ENCODE data around the gene CHRNA1.

CHRNA1 gene

DNA sequence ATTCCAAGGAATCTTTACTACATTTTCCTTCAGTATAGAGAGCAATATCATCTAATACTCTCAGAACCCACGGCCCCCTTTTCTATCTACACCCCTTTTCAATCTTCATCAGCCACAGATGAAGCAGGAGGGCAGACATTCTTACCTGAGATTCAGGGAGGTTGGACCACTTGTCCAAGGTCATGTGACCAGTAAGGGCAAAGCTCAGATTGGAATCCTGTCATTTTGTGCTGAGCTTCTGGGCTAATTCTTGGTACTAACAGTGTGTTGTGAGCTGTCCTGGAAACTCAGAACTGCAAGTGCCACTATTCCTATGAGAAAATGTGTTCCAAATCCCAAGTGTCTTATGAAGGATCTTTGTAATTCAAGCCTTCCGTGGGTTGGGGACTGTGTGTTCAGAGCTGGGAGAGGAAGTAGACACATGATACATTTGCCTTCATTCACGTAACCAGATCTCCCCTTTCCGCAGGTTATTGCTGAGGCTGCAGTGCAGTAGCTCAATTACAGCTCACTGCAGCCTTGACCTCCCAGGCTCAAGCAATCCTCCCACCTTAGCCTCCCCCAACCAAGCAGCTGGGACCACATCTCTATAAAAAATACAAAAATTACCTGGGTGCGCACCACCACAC, 3.3 kb downstream of the CHRNA1 start:
- DNase-seq (ENCODE audit: low spot score): no peak

DNA sequence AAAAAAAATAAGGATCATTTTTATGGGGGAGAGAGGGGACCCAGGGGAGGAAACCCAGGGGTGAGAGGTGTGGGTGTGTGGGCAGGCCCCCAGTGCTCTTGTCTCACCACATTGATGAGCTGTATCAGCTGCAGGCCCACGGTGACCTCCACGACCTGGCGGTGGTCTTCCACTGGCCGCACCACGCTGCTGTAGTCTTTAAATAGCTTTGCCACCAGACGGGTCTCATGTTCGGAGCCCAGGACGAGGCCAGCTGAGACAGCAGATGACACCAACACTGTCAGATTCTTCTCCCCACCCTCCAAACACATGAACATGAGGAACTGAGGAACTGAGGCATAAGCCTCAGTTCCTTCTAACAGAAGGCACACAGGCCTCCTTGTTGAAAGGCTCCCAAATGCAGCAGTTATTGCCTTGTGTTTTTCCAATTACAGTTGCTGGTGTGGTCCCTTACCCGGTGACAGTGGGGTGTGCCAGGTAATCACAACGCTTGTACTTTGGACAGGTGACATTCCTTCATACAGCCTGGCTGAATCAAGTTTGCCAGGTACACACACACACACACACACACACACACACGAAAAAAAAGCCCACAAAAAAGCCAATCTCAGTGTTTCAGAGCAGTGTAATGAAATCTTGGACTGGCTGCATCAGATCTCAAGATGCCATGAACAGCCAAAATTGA, 4.7 kb downstream of the CHRNA1 start:
- no peak for DNase-seq (ENCODE audit: low spot score)

DNA sequence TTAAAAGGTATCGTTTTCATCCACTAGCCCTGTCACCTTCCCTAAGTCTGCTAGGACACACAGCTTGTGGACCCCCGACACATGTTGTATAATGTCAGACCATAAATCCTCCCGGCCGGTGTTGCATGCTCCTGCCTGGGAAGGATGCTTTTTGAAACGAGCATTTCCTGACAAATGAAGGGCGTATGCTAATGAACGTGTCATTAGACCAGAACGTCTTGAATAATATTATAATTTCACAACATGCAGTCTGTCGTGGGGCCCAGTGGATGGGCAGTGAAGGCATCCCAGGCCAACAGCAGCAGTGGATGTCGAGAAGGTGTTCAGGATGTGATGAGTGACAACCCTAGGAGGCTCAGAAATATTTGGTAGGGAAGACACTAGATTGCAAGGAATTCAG, 7.5 kb downstream of the CHRNA1 start:
- no peak for DNase-seq (ENCODE audit: low spot score)

DNA sequence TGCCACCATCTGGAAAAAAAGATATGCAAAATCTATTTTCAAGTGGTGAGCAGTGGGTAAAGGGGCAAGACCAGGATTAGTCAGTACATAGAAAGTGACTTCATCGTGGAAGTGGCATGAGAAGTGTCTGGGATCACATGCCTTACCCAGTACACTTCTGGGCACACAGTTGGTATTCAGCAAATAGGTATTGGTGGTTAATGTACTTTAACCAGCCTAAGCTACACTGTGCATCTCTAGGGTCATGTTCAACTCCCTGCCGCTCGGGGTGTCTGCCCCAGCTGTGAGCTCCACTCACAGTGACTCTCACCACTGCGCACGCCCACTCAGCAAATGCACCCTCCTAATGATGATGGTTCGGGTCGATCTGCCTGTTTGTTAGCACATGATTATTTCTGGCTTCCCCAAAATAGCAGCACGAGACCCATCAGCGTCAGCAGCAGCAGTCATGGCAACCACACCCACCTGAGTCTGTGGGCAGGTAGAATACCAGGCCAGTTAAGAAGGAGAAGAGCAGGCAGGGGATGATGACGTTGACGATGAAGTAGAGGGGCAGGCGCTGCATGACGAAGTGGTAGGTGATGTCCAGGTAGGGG, 11.1 kb downstream of the CHRNA1 start:
- DNase-seq (ENCODE audit: low spot score): no peak

DNA sequence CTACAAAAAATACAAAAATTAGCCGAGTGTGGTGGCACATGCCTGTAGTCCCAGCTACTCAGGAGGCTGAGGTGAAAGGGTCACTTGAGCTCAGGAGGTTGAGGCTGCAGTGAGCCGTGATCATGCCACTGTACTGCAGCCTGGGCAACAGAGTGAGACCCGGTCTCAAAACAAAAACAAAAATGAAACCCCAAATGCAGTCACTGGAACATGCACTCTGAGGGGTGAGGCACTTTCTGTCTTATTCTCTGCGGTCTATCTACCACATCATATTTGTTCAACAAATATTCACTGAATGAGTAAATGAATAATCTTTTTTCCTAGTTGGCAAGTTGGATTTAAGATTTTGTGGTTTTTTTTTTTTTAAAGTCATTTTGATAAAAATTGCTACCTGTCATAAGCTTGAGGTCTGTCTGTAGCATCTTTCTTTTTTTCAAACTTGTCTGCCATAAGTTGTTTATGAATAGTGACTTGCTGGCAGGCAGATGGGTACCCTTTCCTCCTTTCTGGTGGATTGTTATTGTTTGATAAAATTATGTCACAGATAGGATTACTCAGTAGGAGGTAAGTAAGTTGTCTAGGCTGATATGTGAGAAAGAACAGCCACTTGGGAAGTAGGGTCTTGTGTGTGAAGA, 11.8 kb downstream of the CHRNA1 start:
- no peak for DNase-seq (ENCODE audit: low spot score)

DNA sequence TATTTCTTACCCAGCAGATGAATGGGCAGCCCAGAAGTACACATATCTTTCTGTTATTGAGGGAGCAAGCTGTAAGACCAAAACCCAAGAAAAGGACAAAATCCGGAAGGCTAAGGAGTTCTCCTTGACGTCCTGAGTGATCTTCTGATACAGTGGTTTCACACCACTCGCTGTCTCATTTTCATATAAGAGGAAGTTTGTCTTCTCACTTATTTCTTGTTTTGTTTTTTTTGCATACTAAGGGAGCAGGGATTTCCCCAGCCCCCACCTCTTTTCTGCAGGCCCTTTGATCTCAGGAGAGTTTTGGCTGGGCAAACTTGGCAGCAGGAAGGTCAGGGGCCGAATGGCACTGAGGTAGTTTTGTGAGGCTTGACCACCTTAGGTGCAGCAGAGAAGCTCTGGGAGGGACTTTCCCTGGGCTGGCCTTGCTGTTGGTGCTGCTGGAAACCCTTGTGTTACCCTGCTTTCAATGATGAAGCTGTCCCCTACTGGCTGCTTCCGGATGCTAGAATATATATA, 13.3 kb downstream of the CHRNA1 start:
- DNase-seq (ENCODE audit: low spot score): no peak

DNA sequence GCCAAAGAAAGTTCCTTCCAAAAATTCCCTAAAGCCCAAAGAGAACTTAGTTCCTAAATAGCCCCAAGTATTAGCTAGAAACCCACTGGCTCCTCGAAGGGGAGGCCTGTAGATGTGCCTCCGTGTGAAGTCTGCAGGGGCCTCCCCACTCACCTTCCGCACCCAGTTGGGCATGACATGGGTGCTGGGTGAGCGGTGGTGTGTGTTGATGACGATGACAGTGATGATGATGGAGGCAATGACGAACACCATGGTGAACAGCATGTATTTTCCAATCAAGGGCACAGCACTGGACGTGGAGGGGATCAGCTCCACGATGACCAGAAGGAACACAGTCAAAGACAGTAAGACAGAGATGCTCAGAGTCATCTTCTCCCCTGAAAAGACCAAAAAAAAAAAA, 14.5 kb downstream of the CHRNA1 start:
- no peak for DNase-seq (ENCODE audit: low spot score)

DNA sequence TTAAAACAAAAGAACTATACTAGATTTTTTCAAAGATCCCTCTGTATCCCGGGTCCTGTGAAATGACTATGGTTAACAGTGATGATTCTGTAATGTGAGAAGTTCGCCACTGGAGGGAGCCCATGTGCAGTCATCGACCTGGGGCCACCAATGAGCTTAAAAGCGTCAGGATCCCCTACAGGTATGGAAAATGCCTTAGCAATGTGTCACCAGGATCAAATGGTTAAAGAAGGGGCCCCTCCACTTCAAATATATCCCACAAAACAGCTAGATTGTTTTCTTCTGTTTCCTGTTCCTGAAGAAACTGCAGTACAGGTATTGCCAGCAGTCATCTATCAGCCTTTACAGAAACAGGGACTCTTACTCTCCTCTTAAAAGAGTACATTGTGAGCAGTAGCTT, 15.3 kb downstream of the CHRNA1 start:
- DNase-seq (ENCODE audit: low spot score): peak; percentile 76

DNA sequence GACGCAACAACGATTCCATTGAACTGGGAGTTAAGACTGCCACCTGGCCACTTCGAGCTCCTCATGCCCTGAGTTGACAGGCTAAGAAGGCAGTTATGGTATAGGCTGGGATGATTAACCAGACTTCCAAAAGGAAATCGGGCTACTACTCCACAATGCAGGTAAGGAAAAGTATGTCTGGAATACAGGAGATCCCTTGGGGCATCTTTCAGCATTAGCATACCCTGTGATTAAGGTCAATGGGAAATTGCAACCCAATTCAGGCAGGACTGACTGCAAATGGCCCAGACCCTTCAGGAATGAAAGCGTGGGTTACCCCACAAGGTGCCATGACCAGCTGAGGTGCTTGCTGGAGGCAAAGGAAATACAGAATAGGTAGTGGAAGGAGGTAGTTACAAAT, 19.1 kb downstream of the CHRNA1 start:
- no peak for DNase-seq (ENCODE audit: low spot score)

DNA sequence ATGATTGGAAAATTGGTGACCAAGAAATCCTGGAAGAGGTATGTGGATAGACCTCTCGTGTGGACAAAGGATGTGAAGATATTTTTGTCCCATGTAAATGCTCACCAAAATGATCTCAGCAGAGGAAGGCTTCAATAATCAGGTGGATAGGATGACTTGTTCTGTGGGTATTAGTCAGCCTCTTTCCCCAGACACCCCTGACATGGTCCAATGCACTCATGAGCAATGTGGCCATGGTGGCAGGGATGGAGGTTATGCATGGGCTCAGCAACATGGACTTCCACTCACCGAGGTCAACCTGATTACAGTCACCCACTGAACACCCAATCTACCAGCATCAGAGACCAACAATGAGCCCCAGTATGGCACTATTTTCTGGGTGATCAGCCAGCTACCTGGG, 20.2 kb downstream of the CHRNA1 start:
- DNase-seq (ENCODE audit: low spot score): no peak

DNA sequence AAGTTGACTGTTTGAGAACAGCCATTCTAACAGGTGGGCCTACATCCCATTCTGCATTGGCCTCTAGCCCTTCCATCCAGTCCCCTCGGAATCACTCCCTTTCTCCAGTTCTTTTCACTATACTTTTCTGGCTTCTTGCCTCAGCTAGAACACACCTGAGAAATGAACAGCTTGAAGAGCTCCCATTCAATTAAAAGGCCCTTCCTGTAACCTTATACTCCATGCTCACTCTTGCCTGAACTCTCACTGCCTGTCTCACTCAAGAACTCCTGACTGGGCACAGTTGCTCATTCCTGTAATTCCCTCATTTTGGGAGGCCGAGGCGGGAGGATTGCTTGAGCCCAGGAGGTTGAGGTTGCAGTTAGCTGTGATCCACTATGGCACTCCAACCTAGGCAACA, 23.6 kb downstream of the CHRNA1 start:
- DNase-seq (ENCODE audit: low spot score): no peak

DNA sequence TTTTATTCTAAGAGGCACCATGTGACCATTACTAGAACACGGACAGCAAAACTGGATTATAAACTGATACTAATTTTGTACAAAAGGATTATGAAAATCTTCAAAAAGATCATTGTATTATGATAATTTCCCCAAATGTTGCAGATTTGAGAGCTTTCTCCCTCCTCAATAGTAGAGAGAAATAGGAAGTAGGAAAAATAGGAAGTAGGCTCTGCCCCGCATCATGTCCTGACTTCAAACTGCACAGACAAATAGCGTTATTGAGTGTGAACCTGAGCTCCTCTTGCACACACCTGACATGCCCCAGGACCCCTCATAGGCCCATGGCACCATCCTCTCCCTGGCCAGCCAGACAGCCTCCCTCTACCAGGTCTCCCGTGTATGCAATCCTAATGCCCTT, 25.4 kb downstream of the CHRNA1 start:
- no peak for DNase-seq (ENCODE audit: low spot score)

DNA sequence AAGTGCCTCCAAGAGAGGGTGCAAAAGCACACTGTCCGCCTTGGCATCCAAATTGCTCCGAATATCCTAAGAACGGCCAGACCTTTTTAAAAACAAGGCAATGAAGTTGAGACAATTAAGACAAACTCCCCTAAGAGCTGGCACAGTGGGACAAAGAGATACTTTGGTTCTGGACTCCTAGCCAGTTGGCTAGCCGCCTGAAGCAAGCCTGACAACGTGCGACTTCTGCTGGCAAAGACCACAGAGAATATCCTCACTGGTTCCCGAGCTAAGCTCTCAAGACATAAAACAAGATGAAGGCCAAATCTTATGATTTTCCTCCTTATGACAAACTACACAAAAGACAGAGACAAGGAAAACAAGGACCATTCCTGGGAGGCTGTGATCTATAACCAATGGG, 32.7 kb downstream of the CHRNA1 start:
- DNase-seq (ENCODE audit: low spot score): no peak

DNA sequence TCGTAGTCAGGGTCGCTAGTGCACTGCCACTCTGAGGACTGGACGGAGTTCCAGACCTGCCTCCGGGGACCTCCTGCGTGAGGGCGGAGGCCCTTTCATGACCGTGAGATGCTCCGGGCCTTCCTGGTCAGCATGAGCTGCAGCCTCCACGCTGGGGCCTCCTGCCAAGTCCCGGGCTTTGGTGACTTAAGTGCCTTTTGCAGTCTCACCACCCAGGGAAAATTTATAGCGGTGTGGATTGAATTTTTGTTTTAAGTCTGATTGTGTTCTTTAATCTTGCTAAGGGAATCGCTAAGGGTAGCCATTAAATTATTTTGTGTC, 33.6 kb downstream of the CHRNA1 start:
- DNase-seq (ENCODE audit: low spot score): peak; percentile 51

DNA sequence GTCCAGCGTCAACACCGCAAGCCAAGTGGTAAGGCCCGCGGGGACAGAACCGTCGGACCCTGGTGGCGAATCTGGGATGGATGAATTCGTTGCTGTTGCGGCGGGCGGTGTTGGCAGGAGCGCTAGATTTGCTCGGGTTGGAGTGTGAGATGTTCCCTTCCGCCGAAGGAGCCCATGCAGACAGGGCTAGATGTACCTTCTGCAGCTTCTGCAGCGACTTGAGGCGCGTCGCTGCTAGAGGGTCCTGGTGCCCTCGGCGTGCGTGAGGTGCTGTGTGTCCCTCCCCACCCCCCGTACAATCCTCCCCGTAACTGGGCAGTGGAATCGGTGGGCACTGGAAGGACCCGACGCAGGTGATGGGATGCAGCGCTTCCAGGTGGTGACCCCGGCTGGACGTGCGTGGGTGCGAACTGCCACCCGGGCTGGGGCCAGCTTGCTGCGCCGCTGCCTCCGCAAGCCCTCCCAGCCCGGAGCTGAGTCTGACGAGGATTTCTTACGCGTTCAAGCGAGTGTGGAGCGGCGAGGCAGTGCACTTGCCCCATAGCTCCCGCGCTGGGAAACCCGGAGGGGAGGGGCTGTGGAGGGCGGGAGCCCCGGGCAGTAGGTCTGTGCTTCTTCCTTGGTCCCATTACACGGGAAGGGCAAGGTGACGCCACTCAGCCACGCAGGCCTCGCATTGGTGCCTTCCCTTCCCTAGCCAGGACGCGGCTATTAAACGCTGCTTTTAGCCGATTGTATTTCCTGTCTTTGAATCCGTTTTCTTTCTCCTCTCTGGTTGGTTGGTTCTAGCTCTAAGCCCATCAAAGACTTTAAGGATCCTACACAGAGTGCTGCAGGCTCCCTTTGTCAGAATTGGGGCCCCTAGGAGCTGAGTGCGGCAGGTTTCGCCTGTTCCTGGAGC, 34.2 kb downstream of the CHRNA1 start:
- DNase-seq (ENCODE audit: low spot score): peak; percentile 59

DNA sequence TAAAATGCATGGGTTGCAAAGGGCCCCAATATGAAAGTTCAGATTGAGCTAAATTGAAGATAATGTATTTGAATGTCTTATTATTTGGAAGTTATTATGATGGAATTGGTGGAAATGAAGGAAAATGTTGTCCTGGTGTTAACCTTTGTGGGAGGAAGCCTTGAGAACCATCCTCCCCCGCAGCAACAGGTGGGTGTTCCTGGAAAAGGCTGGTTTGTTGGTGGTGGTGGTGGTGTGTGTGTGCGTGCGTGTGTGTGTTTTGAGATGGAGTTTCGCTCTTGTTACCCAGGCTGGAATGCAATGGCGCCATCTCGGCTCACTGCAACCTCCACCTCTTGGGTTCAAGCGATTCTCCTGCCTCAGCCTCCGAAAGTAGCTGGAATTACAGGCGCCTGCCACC, 36.2 kb downstream of the CHRNA1 start:
- no peak for DNase-seq (ENCODE audit: low spot score)

DNA sequence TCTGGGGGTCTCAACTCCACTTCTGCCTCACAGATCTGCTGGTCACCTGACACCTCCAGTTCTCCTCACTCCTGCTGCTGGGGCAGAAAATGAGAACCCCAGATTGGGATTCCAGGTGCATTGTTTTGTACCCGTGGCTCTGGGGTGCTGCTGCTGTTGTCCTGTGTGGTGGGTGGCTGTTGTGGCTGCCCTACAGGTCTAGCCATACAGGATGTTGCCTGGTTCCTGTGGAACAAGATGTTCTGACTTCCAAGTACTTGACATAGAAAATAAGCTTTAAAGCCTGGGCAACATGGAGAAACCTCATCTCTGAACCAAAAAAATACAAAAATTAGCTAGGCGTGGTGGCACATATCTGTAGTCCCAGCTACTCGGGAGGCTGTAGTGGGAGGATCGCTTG, 38.1 kb downstream of the CHRNA1 start:
- no peak for DNase-seq (ENCODE audit: low spot score)

DNA sequence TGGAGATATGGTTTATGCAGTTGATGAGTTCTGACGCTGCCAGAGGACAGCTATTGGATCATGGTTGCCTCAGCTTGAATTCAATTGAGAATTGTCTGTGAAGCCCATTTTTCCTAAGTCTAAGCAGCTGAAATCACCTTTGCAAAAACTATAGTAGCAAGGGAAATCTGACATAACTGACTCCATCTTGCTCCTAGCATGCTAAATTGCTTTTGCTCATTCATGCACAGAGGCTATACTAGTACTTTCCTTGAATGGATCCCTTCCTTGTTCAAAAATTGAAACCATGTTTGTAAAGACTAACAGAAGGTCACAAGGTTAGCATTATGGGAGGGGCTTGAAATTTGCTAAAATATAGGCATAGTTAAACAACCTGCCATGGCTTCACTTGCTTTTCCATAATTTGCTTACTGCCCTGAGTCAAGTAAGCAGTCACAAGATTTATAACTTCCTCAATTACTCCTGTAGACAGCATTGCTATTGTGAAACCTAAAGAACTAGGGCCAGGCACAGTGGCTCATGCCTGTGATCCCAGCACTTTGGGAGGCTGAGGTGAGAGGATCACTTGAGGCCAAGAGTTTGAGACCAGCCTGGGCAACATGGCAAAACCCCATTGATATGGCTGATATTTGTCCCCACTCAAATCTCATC, 41.2 kb downstream of the CHRNA1 start:
- DNase-seq (ENCODE audit: low spot score): no peak

DNA sequence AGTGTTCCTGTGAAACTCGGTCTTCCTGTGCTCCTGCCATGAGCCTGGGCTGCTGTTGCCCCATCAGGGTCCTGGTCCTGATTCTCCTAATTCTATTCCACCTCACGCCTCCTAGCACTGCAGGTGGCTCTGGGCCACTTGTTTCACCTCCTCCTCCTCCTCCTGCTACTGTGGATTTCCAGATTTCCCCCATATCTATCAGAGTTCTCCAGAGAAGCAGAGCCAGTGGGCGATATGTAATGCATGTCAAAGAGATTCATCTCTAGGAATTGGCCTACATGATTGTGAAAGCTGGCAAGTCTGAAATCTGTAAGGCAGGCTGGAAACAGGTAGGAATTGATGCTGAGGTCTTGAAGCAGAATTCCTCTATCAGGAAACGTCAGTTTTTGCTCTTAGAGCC, 45.3 kb downstream of the CHRNA1 start:
- no peak for DNase-seq (ENCODE audit: low spot score)

DNA sequence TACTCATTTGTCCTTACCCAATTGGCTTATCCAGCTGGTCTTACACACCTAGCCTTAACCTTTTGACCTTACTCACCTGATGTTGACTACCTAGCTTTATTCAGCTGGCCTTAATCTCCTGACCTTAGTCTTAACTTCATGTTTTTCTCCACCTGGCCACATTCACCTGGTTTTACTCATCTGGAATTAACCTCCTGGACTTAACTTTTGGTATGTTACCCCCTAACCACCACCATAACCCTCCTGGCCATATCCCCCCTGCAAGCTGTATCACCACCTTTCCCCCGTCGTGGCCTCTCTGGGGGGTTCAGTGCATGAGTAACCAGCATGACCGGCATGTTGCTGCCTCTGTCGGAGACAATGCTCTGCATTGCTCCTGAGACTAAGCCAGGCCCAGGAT, 45.7 kb downstream of the CHRNA1 start:
- DNase-seq (ENCODE audit: low spot score): no peak

DNA sequence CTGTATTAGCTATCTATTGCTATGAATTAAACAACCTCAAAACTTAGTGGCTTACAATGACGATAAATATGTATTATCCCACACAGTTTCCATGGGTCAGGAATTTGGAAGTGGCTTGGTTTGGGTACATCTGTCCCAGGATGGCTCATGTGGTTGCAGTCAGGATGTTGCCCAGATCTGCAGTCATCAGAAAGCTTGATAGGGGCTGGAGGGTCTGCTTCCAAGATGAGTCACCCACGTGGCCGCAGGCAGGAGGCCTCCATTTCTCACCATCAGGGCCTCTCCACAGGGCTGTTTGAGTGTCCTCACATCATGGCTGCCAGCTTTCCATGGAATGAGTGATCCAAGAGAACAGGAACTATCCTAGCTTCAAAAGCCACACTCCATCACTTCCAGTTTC, 46.4 kb downstream of the CHRNA1 start:
- DNase-seq (ENCODE audit: low spot score): no peak

DNA sequence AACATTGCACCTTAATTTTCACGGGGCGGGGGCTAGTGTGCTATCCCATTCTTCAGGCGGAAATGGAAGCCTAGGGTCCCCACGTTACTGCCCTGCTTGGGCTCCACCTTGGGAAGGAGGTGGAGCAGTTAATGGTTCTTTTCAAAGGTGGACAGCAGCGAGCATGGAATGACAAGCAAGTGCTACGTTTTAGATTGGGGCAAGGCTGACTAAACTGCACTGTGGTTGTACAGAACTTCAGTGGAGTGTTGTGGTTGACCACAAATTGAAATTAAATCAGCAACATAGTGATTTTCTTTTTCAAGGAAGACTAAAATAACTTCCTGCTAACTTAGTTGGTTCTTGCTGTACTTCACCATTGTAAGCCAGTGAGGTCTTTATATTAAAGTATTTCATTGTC, 47.0 kb downstream of the CHRNA1 start:
- DNase-seq (ENCODE audit: low spot score): no peak
